Activated CD4-positive, alpha-beta T cell treated with anti-CD3 and anti-CD28 coated beads for 24 hours (primary cell): ENCODE measurements around the gene ALDH8A1.

ENCODE experiments used
- DNase-seq, 2 donors: peaks; one replicate each; pipeline ENCODE4 v3.0.0-alpha.2; 2020; ENCODE audit warnings: low read depth in 2 of 2

ALDH8A1 gene, protein sequence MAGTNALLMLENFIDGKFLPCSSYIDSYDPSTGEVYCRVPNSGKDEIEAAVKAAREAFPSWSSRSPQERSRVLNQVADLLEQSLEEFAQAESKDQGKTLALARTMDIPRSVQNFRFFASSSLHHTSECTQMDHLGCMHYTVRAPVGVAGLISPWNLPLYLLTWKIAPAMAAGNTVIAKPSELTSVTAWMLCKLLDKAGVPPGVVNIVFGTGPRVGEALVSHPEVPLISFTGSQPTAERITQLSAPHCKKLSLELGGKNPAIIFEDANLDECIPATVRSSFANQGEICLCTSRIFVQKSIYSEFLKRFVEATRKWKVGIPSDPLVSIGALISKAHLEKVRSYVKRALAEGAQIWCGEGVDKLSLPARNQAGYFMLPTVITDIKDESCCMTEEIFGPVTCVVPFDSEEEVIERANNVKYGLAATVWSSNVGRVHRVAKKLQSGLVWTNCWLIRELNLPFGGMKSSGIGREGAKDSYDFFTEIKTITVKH

DNA sequence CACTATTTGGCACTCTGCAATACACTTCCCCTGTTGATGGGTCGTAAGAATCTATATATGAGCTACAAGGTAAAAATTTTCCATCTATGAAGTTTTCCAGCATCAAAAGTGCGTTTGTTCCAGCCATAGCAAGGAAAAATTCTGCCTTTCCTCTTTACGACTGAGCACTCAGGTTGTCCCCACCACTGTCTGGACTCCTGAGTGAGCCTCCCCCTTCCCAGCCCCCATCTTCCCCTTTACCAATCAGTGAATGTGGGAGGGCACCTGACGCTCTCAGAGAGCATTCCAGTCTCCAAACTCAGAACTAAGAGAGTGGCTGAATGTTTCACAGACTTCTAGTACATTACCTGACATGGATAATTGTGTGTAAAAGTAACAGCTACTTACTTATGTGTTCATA lies at the start of gene ALDH8A1:
Gene ALDH8A1, minus strand, starts transcription at position 175 of the 400 bp plus-strand sequence. Its CDS starts 48 bp downstream, at position 127.
- no peak for DNase-seq

DNA sequence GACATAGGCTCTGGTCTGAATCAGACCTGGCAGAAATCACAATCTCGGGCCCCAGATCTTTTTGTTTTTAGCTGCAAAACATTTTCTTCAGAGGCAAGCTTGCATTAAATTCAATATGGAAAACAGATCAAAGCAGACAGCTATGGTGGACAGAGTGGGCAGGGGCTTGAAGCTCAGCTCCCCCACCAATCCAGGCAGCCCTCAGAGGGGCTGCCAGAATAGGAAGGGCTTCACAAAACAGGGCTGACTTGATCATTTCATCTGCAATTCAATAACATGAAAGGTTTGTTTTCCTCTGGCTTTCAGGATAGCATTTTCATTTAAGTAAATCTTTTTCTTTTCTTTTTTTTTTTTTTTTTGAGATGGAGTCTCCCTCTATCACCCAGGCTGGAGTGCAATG lies 49.2 kb upstream of the ALDH8A1 start:
- DNase-seq = no peak

DNA sequence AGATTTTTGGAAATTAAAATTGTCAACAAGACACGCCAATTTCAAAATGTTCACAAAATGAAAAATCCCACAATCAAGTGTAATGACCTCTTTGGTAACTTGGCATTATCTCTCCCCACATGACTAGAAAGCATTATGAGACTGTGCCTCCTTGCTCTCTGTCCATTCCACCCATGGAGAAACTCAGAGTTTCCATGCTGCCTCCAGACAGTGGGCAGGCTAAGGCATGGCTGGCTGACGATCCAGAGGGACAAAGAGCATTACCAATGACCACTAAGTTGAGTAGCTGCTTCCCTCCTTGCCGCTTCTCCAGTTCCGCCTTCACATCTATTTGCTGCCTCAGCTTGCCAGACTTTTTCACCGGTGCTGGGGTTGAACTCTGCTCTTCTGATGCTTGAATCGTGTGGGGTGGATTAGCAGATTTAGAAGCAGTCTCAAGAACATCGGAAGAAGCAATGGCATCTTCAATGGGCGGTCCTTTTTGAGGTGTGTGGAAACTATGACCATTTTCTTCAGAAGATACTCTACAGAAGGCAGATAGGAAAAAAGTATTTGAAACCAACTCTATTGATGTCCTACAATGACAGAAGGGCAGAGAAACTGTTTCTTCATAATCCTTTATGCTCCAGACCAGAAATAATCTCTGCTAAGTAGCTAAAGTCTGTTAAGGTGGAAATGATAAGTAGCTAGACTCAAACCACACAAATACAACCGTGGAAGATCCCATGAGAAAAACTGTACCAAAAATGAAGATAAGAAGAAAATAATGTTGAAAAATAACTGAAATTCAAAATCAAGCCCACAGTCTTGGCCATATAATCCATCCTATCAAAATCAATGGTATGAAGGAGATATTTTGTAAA lies 47.5 kb upstream of the ALDH8A1 start:
- no peak for DNase-seq

DNA sequence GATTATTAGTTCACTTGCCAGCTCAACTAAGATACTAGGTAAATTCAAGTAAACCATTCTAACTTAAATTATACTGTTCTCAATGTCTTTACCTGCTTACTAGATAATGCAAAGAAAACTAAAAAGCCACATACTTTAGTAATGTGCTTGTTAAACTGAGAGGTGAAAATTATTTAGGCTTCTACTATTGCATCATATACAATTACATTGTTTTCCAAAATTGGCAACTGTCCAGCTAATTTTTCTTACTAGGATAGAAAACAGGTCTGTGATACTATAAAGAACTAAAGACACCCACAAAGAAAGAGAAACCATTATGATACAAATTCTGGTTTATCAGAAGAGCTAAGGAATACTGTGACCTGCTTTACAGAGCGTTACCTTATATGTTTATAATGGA lies 45.6 kb upstream of the ALDH8A1 start:
- no peak for DNase-seq

DNA sequence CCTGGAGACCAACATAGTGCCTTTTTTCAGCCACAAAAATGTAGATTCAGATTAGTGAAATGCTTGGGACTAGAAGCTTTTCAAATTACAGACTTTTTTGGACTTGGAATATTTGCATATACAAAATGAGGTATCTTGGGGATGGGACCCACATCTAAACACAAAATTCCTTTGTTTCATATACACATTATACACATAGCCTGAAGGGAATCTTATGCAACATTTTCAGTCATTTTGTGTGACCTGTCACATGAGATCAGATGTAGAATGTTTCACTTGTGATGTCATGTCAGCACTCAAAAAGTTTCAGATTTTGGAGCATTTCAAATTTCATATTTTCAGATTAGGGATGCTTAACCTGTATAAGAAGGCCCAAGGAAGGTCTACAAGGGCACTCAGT lies 44.5 kb upstream of the ALDH8A1 start:
- DNase-seq = no peak

DNA sequence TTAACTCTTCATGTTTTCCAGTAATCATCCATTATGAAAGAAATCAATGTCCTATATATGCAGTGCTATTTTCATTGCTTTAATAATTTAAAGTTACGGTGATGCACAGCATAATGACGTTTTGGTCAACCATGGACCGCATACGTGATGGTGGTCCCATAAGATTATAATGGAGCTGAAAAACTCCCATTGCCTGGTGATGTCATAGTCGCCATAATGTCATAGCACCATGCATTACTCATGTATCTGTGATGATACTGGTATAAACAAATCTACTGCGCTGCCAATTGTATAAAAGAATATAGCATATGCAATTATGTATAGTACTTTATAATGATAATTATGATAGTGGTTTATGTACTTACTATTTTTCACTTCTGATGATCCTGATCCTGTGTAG lies 42.3 kb upstream of the ALDH8A1 start:
- no peak for DNase-seq

DNA sequence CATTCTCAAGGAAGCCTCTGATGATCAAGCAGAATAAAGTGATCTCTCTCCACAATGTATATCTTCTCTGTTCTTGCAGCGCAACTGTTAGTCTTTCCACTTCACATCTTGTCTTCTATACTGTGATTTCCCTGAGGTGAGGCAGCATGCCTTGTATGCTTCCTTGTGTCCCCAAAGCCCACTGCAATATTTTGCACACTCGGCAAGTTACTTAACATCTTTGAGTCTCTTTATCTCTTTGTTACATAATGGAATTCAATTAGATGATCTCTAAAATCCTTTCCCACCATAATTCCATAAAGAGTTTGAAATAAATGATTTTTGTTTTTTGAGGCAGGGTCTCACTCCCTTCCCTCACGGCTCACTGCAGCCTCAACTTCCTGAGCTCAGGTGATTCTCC lies 40.4 kb upstream of the ALDH8A1 start:
- DNase-seq = no peak

DNA sequence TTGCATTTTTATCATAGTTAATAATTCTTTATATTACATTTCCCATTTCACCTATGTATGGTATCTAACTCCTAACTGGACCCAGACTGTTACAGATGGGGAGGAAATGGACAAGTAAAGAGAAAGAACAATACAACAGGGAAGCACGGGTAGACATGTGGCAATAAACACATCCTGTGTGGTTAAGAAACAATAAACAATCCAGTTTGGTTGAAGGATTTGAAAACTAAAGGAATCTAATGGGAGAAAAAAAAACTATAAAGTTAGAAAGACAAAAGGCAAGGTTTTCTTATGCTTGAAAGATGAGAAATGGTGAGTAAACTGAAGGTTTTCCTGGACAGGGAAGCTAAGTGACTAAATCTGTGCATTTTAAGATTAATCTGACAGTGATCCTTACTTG lies 34.9 kb upstream of the ALDH8A1 start:
- DNase-seq = no peak

DNA sequence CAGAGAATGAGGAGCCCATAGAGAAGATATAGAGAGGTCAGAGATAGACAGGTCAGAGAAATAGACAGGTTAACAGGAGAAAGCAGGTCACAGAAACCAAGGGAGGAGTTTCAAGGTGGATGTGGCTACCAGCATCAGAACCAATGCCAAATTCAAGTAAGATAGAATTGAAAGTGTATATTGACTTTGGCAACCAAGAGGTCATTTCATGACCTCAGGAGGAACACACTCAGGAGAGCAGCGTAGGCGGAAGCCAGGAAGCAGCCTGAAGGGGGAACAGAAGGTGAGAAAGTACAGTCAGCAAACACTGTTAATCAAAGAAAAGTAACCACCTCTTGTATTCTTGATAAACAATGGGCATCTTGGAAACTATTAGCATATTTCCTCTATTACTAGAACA lies 33.9 kb upstream of the ALDH8A1 start:
- no peak for DNase-seq

DNA sequence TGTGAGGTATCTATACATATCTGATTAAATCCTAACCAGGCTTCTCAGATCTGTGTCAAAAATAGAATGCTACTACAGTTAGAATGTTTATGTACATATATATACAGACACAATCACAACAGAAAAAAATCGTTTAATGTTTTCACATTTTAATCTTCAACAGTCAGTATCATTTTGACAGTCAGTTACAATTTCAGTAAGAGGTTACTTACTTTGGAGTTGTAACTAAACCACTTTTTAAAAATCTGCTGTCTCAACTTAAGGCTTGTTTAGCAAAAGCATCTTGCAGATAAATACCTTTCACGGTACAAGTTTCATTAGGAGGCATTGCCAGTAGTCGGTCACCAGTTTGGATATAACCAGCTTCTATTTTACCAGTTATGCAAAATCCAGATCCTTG lies 32.3 kb upstream of the ALDH8A1 start:
- DNase-seq = no peak

DNA sequence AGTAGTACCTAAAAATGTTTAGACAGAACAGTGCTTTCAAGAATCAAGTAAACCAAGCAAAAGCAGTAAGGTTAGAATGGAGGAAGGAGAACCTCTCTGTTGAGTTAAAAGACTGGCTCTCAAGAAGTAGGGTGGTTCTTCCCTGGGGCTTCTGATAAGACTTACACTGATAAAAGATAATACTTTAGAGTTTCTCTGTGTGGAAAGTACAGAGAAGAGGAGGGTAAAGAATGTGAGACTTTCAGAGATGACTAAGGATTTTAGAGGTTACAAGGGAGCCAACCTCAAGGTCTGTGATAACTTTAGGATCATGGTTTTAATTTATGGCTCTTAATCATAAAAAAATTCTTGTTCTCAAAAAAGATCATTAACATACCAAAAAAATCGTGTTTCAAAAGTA lies 30.9 kb upstream of the ALDH8A1 start:
- no peak for DNase-seq

DNA sequence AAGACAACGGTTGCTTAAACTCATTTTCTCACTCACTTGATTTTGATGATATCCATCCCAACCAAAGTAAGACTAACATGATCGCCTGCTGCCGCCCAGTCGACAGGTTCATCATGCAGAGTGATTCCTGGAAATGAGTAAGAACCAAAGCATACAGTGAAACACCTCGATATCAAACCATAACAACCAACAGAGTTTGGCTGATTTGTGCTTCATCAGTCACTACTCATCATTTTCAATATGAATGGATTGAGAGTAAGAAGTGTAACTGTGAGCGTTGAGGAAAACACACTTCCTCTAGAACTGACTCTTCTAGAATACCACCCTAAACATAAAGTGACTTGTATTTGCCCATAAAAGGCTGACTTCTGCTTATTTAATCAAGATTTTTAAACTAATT lies 29.2 kb upstream of the ALDH8A1 start:
- DNase-seq = peak; percentile 23 to 30

DNA sequence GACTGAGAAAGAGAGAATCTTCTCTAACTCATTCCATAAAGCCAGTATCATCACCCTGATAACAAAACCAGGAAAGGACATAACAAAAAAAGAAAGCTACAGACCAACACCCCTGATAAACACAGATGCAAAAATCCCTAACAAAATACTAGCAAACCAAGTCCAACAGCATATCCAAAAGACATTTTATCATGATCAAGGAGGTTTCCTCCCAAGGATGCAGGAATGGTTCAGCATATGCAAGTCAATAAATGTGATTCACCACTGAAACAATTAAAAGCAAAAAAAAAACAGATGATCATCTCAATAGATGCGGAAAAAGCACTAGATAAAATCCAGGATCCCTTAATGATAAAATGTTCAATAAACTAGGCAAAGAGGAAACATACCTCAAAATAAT lies 24.5 kb upstream of the ALDH8A1 start:
- no peak for DNase-seq

DNA sequence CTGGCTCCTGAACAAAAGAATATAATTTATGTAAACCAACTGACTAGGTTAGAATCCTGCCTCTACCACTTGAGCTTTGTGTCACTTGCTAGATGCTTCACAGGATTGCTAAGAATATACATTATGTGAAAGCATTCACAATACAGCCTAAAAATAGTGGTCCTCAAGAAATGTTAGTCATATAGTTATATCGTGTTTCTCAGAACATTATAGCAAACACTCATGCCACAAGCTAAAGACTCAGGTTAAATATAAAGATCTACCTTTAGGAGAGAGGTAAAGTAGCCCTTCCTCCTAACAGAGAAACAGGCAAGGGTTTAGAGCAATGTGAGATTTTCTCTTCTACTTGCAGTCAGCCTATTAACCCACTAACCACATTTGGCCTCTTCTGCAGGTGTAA lies 17.8 kb upstream of the ALDH8A1 start:
- no peak for DNase-seq

DNA sequence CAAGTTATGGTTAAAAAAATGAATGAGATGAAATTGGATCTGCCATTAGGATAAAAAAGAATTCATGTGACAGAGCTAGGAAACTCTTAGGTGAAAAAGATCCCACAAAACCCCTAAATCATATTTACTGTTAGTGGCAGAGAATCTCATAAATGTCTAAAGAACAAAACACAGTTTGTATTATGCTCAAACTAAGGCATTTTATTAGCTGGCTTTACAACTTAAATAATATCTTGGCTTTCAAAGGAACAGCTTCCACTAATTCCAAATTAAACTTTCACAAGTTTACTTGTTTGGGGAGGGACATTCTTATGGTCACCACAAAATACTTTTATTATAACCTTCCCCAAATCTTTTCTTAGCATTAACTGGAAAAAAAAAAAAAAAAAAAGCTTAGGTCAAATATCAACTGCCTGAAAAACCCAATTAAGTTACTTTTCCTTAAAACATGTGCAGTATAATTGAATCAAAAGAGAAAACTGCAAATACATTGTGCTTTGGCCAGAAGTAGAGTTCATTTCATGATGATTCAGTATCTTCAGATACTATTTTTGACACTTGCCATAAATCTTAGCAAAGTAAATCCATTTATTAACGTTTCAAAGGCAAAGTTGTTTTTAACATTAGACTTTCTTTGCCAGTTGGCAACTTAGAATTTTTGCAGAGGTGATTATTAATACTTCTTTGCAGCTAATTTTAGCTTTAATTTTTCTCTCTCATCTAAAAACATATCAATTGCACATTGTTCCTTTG lies 14.7 kb upstream of the ALDH8A1 start:
- no peak for DNase-seq

DNA sequence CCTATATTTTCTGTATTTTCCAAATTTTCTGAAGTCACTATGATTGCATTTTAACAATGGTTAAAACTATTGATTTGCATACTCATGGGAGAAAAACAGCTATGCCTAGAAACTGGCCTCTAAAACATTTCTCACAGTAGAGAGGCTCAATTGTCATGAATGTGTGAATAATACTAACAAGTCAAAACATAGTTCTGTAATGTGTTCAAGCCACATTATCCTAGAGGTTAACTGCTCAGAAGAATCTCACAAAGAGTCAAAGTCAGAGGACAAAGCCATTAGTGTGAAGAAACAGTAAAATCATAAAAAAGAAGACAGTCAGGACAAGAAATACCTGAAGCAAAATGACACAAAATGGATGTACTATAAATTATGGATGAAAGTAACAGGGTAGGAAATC lies 12.5 kb upstream of the ALDH8A1 start:
- no peak for DNase-seq

DNA sequence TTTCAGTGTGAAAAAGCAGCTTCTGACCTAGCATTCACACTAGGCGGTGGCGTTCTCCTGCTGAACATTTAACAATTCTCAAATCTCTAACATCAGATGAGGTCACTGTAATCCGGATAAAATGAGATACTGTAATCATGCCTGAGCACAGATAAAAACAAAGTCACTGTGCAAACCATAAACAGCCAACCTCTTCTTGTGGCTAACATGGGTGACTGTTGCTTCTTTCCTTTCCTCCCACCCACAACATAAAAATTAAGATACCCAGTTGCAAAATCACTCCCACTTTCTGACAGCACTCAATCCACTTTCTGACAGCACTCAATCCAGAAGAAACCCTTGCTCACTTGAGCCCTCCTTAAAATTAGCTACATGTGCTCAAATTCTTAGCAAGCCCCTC lies 11.5 kb upstream of the ALDH8A1 start:
- DNase-seq = no peak

DNA sequence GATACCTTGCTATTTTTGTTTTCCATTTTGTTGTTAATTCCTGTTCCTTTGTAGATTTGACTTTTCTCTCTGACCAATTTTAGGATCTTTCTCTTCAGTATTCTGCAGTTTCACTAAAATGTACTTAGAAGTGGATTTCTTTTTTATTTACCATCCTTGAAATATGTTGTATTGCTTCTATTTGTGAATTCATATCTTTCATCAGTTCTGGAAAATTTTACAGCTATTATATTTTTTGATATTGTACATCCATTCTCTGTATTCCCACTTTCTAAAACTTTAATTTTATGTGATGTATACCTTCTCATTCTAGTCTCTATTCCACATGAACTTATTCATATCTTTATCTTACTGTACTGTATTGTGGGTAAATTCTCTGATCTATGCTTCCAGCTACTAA lies 9.7 kb upstream of the ALDH8A1 start:
- DNase-seq = no peak

DNA sequence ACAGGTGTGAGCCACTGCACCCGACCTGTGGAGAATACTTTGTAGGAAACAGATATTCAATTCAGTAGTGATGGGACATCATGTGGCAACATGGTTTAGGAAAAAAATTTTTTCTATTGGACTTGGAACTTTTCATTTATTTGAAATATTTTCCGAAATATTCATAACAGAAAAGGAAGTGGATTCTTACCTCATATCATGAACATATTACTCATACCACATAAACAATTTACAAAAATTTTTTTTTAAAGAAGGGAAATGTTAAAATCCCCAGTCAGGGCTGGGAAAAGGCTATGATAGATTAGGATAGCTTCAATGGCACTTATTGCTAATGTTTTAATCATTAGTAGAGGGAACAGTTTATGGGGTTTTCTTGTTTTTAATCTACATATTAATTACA lies 6.8 kb upstream of the ALDH8A1 start:
- no peak for DNase-seq

DNA sequence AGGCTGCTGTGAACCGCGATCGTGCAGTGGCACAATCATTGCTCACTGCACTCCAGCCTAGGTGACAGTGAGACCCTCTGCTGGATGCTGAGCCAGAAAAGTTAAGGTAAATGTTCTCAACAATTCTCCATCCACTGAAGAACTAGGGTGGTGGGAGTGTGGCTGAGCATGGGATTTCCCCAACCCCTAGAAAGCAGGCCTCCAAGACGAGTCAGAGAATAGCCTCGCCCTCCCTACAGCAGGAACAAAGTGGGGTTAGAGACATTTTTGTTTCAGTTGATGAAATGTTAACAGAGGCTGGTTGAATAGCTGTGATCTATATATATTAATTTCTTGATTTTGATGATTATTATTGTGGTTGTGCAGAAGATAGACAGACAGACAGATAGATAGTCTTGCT lies 6.1 kb upstream of the ALDH8A1 start:
- no peak for DNase-seq

DNA sequence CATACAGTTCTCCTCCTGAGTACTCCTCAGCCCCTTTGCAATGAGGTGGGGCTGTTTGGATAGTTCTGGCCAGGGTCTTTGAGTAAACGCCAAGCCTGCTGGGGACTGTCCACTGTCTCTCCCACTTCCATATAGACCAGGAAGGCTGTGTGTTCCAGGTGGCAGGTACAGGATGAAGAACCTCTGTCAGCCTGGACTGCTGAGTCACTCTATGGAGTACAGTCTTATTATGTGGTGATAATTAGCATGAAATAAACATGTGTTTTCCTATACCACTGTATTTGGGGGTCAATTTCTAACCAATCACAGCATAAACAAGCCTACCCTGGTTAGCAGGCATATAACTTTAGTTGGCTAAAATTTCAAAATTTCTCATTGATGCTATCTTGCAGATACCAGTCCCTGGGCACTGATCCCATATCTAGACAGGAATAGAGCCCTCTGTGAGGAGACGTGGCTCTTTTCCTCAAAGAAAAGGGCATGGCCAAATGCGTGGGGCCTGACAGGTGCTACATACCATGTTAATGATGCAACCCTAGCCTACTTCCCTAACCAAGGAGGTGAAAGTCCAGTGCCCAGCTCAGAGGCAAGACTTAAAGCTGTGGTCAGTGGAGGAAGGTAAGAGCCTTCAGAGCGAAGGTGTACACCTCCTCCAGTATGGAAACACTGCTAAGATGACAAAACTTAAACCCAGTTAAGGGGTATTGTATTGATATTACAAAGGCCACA lies 4.5 kb upstream of the ALDH8A1 start:
- DNase-seq = no peak
